Cardiac septum (tissue), 1 donor: Measurements from ENCODE around the gene TXN2. TPM values are rescaled to one million over a fixed set of nuclear protein-coding genes. Genes with fewer than 3 reads are reported as not detected.
"Not testable (repeated sequence)": the region's sequence is repeated elsewhere in the genome, so short reads cannot be mapped to it uniquely, and the experiment has no call there.

ENCODE experiments used
- DNase-seq: peaks from one replicate; pipeline ENCODE4 v3.0.0-alpha.2; 2020; ENCODE audit warnings: low spot score
- intact Hi-C: fragments of 100-400 bp; cut with DNase I; formaldehyde crosslinking; loops from one replicate; pipeline ENCODE4 v1.14.0; 2022
- total RNA-seq: library from RNA; stranded (reverse); fragmentation: NEBNext Ultra II Directional; extraction: Animal tissue kit (Norgen Biotek cat#: 25700); gene quantifications from one replicate; pipeline ENCODE4 v1.2.1, GENCODE V29; 2021
- donor health status: DM: no; HTN: no; CAD: no.

The TXN2 gene
- total RNA-seq, 1 donor from 2014 or later, result 92.8 TPM

DNA sequence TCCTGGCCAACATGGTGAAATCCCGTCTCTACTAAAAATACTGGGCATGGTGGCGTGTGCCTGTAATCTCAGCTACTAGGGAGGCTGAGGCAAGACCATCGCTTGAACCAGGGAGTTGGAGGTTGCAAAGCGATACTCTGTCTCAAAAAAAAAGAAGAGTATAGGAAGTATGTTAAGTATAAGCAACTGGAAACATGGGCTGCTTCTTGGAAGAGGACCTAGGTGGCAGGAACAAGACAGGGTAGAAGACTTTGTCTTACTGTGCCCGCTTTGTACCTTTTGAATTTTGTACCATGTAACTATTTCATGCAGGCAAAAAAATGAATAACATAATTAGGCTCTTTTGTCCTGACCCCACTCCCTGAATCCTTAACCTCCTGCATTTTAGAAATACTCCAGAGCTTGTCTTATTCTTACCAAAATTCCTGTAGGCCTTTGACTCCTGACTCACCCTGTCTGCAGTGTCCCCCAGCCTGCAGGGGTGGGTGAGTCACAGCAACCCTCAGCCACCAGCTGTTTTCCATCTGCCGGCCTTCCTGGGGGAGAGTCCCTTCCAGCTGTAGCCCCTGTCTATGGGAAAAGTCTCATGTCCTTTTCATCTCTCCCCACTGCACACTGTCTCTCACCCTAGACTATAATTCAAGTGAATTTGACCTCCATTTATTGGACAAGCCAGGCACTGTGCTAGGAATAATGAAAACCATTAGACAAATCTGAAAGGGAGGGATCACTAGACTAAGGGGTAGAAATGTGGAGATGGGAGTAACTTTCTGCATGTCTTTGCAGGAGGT is 41.8 kb downstream of the TXN2 start:
- DNase-seq, result no peak
- intact Hi-C loops, result no loop called here

DNA sequence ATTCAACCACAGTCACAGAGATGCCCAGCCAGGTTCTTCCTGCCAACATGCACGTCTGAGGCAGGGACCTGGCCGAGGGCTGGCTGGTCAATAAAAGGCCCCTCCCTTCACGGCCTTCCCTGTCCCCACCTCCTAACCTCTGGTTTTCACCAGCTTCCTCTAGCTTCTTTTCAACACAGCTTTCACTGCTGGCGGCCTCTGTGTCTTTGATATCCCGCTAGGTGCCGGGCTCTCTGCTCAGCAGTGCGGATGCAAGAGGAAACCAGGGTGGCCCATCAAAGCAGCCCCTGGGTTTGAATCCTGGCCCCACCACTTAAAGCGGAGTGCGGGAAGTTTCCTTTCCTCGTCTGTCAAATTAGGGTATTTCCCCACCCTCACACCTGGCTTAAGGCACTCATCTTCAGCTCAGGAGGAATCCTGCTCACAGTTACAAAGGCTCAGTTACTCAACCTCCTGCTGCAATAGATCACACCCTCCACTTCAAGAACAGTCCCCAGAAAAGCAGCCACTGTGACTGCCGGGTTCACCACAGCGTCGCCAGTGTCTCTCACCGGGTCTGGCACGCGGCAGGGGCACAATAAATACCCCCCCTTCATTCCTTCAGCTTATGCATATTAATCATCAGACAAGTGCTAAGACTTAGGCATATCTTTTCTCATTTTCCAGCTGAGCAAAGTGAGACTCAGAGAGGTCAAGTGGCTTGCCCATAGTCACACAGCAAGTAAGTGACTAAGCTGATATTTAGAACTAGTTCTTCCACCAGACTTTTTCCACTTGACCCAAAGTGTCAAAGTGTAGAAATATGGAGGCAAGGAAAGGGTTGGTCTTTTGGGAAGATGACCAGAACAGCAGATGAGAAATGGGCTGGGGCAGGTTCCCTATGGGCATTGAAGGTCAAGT is 45.7 kb downstream of the TXN2 start:
- intact Hi-C loops, result no loop called here
- no peak for DNase-seq

DNA sequence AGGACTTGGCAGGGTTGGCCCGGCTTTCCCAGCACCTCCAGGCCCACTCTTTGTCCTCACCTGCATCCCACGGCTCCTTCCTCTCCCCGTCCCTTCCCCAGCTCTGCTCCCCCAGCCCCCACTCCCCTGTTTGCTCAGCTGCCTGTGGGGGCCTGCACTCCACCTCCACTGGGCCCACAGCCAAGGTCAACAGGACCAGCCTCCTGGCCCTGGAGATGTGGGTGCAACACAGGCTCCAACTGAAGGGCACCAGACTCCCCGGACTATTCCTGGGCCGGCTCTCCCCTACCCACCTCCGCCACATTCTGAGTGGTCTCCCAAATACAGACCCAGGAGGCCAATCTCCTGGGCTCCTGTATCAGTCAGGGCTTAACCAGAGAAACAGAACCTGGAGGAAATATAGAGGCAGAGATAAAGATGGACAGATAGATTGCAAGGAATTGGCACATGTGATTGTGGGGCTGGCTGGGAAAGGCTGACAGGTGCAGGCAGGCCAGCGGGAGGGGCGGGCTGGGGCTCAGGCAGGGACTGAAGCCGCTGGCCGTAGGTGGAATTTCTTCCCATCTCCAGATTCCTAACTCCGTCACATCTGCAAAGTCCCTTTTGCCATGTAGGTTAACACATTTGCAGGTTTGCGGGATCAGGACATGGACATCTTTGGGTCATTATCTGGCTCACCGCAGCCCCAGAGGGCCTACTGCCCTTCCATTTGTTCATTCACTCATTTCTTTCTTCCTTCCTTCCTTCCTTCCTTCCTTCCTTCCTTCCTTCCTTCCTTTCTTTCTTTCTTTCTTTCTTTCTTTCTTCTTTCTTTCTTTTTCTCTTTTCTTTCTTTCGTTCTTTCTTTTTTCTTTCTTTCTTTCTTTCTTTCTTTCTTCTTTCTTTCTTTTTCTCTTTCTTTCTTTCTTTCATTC is 47.9 kb downstream of the TXN2 start:
- DNase-seq, result no peak
- intact Hi-C loops, result no loop called here

DNA sequence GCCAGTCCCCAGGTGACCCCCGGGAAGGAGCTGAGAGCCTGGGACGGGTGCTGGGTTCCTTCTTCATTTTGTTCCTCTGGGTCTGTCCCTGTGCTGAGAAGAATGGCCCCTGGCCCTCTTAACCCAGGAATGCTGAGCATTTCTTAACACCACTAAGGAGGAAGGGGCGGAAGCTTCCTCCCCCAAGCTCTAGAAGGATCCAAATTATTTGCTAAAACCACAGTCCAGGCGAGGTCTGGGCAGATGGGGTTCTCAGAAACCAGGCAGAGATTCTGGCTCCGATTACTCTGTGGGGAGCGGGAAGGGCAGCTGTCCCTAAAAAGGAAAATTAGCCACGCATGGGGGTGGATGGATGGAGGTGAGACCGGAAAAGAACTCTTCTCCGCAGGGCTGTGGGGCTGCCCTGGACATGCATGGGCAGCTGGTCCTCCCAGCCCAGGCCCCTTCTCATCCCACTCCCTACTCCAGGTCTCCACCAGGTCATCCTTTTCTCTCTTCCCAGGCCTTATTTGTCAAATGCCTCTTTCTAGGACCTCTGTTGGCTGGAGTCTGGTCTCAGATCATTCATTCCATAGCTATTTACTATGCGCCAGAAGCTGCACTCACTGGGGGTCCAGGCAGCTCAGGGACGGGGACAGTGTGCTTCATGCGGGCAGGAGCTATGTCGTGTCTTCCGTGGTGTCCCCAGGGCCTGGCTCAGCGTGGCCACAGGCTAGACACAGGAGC is 48.7 kb downstream of the TXN2 start:
- no peak for DNase-seq
- intact Hi-C loops, result no loop called here

DNA sequence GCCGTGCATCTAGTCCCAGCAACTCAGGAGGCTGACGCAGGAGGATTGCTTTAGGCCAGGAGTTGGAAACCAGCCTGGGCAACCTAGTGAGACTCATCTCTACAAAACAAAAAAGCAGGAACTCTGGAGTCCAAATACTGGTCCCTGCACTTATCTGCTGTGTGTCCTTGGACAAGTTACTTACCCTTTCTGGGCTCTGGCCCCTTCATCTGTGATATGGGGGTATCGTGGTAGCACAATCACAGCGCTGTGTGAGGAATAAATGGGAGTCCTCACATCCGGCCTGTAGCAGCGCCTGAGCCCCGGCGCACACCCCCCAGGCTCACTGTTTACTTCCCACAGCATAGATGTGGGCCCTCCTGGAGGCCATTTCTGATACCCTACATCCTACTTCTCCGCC is 49.5 kb downstream of the TXN2 start:
- intact Hi-C loops, result no loop called here
- no peak for DNase-seq

DNA sequence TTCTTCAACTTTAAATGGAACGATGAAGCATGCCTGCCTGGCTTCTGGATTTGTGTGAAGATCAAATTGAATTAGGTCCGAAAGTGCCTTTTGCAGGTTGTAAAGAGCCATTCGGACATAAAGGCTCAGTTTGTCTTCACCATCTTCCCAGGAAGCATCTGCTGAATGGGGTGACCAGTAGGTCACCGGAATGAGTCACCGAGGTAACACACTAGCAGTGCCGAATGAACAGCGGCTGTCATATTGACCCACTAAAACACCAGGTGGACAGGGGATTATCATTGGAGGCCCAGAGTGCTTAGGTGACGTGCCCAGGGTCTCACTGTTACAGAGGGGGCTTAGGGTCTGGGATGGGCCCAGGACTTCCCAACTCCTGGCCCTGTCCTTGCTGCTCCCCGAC is 50.6 kb downstream of the TXN2 start:
- intact Hi-C loops, result no loop called here

DNA sequence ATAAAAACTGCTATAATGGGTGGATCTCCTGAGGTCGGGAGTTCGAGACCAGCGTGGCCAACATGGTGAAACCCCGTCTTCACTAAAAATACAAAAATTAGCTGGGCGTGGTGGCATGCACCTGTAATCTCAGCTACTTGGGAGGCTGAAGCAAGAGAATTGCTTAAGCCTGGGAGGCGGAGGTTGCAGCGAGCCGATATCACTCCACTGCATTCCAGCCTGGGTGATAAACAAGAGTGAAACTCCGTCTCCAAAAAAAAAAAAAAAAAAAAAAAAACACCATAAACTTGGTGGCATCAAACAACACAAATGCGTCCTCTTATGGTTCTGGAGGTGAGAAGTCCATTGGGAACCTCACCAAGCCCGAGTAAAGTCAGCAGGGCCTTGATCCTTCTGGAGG is 53.5 kb downstream of the TXN2 start:
- intact Hi-C loops, DNase-seq: not testable (repeated sequence)

More for the DNA sequence above, 50.6 kb downstream of the TXN2 start:
- DNase-seq, result no peak

DNA sequence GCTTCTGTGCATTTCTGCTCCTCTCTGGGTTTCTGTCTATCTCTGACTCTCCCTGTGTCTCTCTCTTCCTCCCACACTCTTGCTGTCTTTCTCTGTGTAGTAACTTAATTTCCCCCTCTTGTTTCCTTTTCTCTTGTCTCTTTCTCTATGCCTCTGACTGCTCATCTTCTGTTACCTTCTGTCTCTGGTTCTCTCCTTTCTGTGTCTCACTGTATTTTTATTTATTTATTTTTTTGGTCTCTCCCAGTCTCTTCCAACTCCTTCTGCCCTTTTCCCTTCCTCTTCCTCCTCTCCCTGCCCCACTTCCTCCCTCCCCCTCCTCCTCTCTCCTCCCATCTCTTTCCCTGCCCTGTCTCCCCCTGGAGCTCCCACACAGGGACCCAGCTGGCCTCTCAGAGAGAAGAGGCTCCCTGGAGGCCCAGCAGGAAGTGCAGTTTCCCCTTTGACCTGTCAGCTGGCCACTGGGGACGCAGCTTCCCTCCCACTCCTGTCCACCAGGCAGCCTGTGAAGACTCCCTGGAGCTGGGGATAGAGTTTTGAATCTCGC is 55.4 kb downstream of the TXN2 start:
- intact Hi-C loops, result loop anchor here (1.0 kb wide), 1 partner anchor 23 kb away; no protein-coding TSS in a partner anchor
- DNase-seq, result no peak

DNA sequence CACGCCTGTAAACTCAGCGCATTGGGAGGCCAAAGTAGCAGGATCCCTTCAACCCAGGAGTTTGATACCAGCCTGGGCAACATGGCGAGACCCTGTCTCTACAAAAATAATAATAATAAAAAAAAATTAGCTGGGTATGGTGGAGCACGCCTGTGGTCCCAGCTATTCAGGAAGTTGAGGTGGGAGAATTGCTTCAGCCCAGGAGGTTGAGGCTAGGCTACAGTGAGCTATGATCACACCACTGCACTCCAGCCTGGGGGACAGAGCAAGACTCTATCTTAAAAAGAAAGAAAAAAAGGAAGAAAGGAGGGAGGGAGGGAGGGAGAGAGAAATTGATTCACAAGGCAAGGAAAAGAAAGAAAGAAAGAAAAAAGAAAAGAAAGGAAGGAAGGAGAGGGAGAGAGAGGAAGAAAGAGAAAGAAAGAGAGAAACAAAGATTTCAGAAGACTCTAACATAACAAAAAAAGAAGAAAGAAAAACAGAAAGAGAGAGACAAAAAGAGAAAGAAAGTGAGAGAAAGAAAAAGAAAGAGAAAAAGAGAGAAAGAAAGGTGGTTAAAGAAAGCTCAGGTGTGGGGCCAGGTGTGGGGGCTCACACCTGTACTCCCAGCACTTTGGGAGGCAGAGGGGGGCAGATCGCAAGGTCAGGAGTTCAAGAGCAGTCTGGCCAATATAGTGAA is 56.4 kb downstream of the TXN2 start:
- intact Hi-C loops, result loop anchor here (1.0 kb wide), 1 partner anchor 24 kb away; no protein-coding TSS in a partner anchor
- no peak for DNase-seq

DNA sequence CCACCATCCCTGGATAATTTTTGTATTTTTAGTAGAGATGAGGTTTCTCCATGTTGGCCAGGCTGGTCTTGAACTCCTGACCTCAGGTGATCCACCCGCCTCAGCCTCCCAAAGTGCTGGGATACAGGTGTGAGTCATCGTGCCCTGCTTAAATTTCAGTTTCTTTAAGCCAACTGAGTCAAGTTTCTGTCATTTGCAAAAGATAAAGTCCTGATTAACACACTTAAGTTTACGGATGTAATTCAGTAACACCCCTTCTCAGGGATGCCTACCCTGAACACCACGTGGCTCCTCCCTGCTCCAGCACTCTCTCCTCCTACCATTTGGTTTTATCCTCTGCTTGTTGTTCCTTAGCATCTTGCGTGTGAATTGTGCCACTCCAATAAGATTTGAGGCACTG is 57.0 kb downstream of the TXN2 start:
- intact Hi-C loops, result not testable (repeated sequence)

DNA sequence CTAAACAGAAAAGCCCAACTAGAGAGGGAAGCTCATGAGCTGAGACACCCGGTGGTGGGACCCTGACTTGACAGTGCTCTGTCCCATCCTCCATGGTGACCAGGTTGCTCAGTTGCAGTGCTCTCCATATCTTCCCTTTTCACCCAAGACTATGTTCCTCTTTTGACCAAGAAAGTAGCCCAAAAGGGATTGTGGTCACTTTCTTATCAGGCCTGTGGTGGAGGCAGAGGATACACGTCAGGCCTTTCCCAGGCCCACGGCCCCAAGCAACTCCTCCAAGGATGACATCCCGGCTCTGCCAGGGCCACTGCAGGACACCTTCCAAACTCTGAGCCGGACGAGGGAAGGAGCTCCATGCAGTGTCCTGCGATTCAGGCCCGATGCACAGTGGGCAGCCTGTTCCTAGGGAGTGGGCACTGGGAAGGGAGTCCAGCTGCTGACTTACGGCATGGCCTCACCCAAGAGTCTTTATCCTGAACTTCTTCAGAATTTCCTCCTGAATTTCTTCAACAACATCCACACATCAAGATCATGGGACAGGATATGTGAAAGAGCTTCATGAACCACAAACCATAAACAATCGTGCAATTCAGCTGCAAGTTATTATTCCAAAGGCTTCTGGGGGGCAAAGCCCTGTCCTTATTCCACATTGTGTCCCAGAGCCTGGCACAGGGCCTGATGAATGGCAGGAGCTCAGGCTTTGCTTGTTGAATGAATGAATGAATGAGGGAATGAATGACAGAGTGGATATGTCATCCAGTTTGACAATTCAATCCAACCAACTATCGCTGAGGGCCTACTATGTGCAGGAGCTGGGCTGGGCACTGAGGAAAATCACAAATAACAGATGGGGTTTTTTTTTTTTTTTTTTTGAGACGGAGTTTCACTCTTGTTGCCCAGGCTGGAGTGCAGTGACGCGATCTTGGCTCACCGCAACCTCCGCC is 57.7 kb downstream of the TXN2 start:
- DNase-seq, result no peak
- intact Hi-C loops, result no loop called here

More for the DNA sequence above, 57.0 kb downstream of the TXN2 start:
- DNase-seq, result not testable (repeated sequence)

DNA sequence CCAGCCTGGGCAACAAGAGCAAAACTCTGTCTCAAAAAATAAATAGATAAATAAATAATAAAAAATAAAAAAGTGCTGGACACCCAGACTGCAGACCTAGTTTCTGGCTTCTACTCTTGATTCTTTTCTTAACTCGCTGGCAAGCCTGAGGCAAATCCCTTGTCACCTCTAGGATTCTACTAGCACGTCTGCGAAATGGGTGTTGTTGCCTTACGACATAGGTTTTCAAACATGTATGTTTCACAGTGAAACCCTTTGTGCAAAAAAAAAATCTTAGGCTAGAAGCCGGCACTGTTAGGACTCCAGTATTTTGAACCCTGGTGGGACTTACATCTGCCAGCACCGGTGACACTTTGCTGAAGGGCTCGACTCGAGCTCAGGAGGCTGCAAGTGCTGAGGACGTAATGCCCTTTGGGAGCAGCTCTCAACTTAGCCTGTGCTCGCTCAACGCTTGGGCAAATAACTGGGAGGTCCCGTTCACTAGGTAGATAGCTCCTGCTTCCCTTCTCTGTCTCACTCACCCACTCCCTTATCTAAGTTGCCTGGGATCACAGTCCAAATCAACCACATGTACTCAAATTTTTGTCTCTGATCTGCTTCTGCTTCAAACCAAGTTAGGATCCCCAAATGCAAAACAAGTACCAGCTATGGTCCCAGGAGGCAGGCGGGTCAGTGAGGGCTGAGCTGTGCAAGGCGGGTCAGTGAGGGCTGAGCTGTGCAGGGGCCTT is 59.0 kb downstream of the TXN2 start:
- intact Hi-C loops, result no loop called here
- DNase-seq, result no peak

DNA sequence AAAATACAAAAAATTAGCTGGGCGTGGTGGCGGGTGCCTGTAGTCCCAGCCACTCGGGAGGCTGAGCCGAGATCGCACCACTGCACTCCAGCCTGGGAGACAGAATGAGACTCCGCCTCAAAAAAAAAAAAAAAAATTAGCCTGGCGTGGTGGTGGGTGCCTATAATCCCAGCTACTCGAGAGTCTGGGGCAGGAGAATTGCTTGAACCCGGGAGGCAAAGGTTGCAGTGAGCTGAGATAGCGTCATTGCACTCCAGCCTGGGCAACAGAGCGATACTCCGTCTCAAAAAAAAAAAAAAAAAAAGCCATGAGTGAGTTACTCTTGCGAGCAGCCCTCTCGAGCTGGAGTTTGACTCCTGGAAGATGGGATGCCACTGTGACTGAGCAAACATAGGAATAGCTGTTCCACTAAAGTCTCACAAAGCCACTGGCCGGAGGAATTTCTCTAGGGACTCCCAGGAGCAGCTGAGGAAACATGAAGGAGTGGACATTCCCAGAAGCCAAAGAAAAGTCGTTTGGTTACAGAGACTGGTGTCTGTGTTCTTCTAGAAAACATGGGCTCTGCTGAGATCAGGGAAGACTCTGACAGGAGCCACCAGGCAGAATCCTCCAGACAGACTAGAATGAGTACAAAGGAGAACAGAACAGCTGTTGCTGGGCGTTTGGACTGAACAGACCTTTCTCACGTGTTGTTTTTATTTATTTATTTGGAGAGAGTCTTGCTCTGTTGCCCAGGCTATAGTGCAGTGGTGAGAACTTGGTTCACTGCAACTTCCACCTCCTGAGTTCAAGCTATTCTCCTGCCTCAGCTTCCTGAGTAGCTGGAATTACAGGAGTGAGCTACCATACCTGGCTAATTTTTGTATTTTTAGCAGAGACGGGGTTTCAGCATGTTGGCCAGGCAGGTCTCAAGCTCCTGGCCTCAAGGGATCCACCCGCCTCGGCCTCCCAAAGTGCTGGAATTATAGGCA is 61.2 kb downstream of the TXN2 start:
- no peak for DNase-seq

DNA sequence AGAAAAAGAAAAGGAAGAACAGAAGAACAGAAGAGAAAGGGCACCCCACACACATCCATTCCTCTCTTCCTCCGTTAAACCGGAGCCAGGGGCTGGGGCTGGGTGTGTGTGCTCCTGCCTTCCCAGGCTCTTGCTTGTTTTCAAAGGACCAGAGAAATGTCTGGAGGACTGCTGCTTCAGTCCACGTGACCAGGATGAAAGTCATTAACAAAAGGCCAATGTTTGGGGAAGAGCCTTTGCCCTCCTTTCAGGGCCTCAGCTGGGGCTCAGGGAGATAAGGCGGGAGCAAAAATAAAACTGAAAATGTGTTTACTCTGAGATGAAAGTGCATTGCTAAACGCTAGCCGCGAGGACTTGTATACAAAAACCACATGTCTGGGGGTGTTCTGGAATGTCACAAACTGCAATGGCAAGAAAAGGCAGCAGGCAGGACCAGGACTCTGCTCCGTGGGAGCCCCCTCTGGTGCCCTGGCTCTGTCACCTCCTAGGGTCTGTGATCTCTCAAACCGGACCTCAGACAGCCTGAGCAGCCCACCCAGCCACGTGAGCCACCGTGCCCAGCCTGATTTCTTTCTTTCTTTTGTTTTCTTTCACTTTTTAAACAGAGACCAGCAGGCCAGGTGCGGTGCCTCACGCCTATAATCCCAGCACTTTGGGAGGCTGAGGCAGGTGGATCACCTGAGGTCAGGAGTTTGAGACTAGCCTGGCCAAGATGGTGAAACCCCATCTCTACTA is 62.1 kb downstream of the TXN2 start:
- intact Hi-C loops, result no loop called here

More for the DNA sequence above, 61.2 kb downstream of the TXN2 start:
- intact Hi-C loops, result no loop called here

DNA sequence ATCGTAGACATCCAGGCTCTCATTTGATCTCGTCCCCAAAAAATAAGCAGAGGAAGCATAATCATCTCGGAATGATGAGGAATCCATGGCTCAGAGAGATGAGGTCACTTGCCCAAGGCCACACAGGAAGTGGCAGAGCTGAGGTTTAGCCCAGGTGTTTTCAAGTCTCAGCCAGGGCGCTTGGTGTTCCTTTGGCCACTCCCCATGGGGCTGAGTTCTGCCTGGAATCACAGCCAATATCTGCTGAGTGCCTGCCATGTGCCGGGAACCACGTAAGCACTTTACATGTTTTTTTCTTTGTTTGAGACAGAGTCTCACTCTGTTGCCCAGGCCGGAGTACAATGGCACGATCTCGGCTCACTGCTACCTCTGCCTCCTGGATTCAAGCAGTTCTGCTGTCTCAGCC is 64.2 kb downstream of the TXN2 start:
- DNase-seq, result no peak
- intact Hi-C loops, result no loop called here

More for the DNA sequence above, 62.1 kb downstream of the TXN2 start:
- no peak for DNase-seq
